HG03378 (cell line): Measurements from ENCODE around the gene SPIB.

Experiments
- ATAC-seq: cut with Tn5 transposase; IDR thresholded peaks from one replicate; pipeline ENCODE4 v1.9.1; 2021; ENCODE audit warnings: mild to moderate bottlenecking, moderate library complexity; ENCODE audit not compliant: unreplicated experiment

Gene SPIB

GRCh38 chr19:50417111-50418081 is 1.3 kb upstream of the SPIB start:
- no peak for ATAC-seq

- no peak for ATAC-seq
Observed at GRCh38 chr19:50419022-50419579, 363 bp downstream of the SPIB start.

GRCh38 chr19:50419580-50420035 is 870 bp downstream of the SPIB start:
- no peak for ATAC-seq

GRCh38 chr19:50420127-50420526 is 1.4 kb downstream of the SPIB start:
- ATAC-seq = no peak

- ATAC-seq = no peak
Observed at GRCh38 chr19:50420808-50421207, 2.1 kb downstream of the SPIB start.

- ATAC-seq = no peak
Observed at GRCh38 chr19:50422397-50423278, 3.9 kb downstream of the SPIB start.

GRCh38 chr19:50423279-50424113 is 4.8 kb downstream of the SPIB start:
- no peak for ATAC-seq

GRCh38 chr19:50425581-50425980 is 6.8 kb downstream of the SPIB start:
- no peak for ATAC-seq

GRCh38 chr19:50427318-50427925 is 8.7 kb downstream of the SPIB start:
- ATAC-seq = no peak

- no peak for ATAC-seq
Observed at GRCh38 chr19:50427997-50428425, 9.3 kb downstream of the SPIB start.

- no peak for ATAC-seq
Observed at GRCh38 chr19:50428772-50429463, 10.2 kb downstream of the SPIB start.

- no peak for ATAC-seq
Observed at GRCh38 chr19:50430888-50431342, 12.2 kb downstream of the SPIB start.

- peak; percentile 65 for ATAC-seq
Observed at GRCh38 chr19:50431343-50432220, 12.8 kb downstream of the SPIB start.

GRCh38 chr19:50432221-50433028 is 13.7 kb downstream of the SPIB start, which contains the start of gene MYBPC2:
Gene MYBPC2 (plus strand): TSS chr19:50432892. CDS start chr19:50432954, 62 bp downstream.
- no peak for ATAC-seq

- no peak for ATAC-seq
Observed at GRCh38 chr19:50433201-50434180, 14.8 kb downstream of the SPIB start.

GRCh38 chr19:50434525-50434924 is 15.8 kb downstream of the SPIB start:
- no peak for ATAC-seq
